Liver (tissue), 9 donors: ENCODE measurements around the gene WDR77. TPM values are rescaled to one million over a fixed set of nuclear protein-coding genes. Genes with fewer than 3 reads are reported as not detected.

Experiments used
- DNase-seq: peaks from one replicate; pipeline ENCODE4 v3.0.0-alpha.2; 2017; ENCODE audit warnings: low spot score
- H3K27ac ChIP-seq, 2 donors: one replicate each; pipeline ENCODE4 v1.7.0; 2013; ENCODE audit warnings: inconsistent platforms in 2 of 2, low read length in 2 of 2, control low read depth in 1 of 2, low read depth in 1 of 2, mild to moderate bottlenecking in 1 of 2
- H3K27me3 ChIP-seq, 4 donors: one replicate each; pipeline versions ENCODE4 v1.6.1 to v1.7.0; 2013; ENCODE audit warnings: low read length in 3 of 4, inconsistent platforms in 1 of 4, mild to moderate bottlenecking in 1 of 4, moderate library complexity in 1 of 4; ENCODE audit not compliant: control insufficient read depth in 4 of 4, insufficient read depth in 4 of 4
- H3K36me3 ChIP-seq, 4 donors: one replicate each; pipeline versions ENCODE4 v1.6.1 to v1.7.0; 2013; ENCODE audit warnings: low read length in 3 of 4, mild to moderate bottlenecking in 3 of 4, low read depth in 1 of 4, moderate library complexity in 1 of 4; ENCODE audit not compliant: control insufficient read depth in 4 of 4, insufficient read depth in 3 of 4
- H3K4me1 ChIP-seq, 4 donors: one replicate each; pipeline versions ENCODE4 v1.6.1 to v1.7.0; 2013; ENCODE audit warnings: low read length in 3 of 4, mild to moderate bottlenecking in 3 of 4, moderate library complexity in 1 of 4; ENCODE audit not compliant: control insufficient read depth in 4 of 4, insufficient read depth in 4 of 4
- H3K4me3 ChIP-seq, 3 donors: one replicate each; pipeline versions ENCODE4 v1.6.1 to v1.7.0; 2013; ENCODE audit warnings: low read length in 3 of 3, control low read depth in 1 of 3, low read depth in 1 of 3, mild to moderate bottlenecking in 1 of 3
- H3K9ac ChIP-seq, 2 donors: one replicate each; pipeline ENCODE4 v1.7.0; 2013; ENCODE audit warnings: low read length in 2 of 2, mild to moderate bottlenecking in 2 of 2, moderate library complexity in 2 of 2, control low read depth in 1 of 2, low read depth in 1 of 2
- H3K9me3 ChIP-seq, 4 donors: one replicate each; pipeline versions ENCODE4 v1.6.1 to v1.7.0; 2013; ENCODE audit warnings: low read length in 3 of 4; ENCODE audit not compliant: control insufficient read depth in 4 of 4
- EGR1 ChIP-seq, 2 donors: IDR thresholded peaks; 2 replicates each; pipeline ENCODE4 v1.6.1; 2016 to 2018; ENCODE audit warnings: antibody characterized with exemption in 2 of 2, low read depth in 2 of 2
- FOXA1 ChIP-seq: IDR thresholded peaks from 2 replicates; pipeline ENCODE4 v1.6.1; 2016; ENCODE audit warnings: antibody characterized with exemption
- FOXA2 ChIP-seq: IDR thresholded peaks from 2 replicates; pipeline ENCODE4 v1.6.1; 2016; ENCODE audit warnings: antibody characterized with exemption
- HNF4G ChIP-seq: IDR thresholded peaks from 2 replicates; pipeline ENCODE4 v1.6.1; 2016; ENCODE audit warnings: antibody characterized with exemption
- JUND ChIP-seq, 2 donors: IDR thresholded peaks; 2 replicates each; pipeline ENCODE4 v1.6.1; 2016; ENCODE audit warnings: antibody characterized with exemption in 2 of 2
- NR2F2 ChIP-seq: IDR thresholded peaks from 2 replicates; pipeline ENCODE4 v1.6.1; 2016; ENCODE audit warnings: antibody characterized with exemption
- RAD21 ChIP-seq, 2 donors: IDR thresholded peaks; 2 replicates each; pipeline ENCODE4 v1.6.1; 2016; ENCODE audit warnings: antibody characterized with exemption in 2 of 2, mild to moderate bottlenecking in 2 of 2
- RXRA ChIP-seq, 2 donors: IDR thresholded peaks; 2 replicates each; pipeline ENCODE4 v1.6.1; 2017 to 2018; ENCODE audit warnings: antibody characterized with exemption in 2 of 2, mild to moderate bottlenecking in 1 of 2
- SP1 ChIP-seq: IDR thresholded peaks from 2 replicates; pipeline ENCODE4 v1.6.1; 2018; ENCODE audit warnings: antibody characterized with exemption, mild to moderate bottlenecking
- TAF1 ChIP-seq: conservative IDR thresholded peaks from 2 replicates; pipeline ENCODE4 v1.6.1; 2016; ENCODE audit warnings: antibody characterized with exemption, mild to moderate bottlenecking
- YY1 ChIP-seq: IDR thresholded peaks from 2 replicates; pipeline ENCODE4 v1.6.1; 2016; ENCODE audit warnings: antibody characterized with exemption, mild to moderate bottlenecking
- WGBS: extraction: QIAGEN DNeasy Blood & Tissue Kit; methylation state at CpG from one replicate; pipeline ENCODE4 v1.1.7; 2013; 5-methylcytosine and 5-hydroxymethylcytosine counted together
- polyA plus RNA-seq, 2 donors: library from polyadenylated mRNA; stranded (reverse) in 1 of 2; unstranded in 1 of 2; fragments of 200-250 nt in 1 of 2; fragments of >200 nt in 1 of 2; fragmentation: Nextera tagmentation in 1 of 2; extraction: Ambion mirVana in 1 of 2; gene quantifications; one replicate each; pipeline versions ENCODE4 v1.2.1 to v1.2.3, GENCODE V29; 2013 to 2015
- total RNA-seq, 2 donors: library from RNA; depleted of rRNA; stranded (reverse); fragments of >200 nt; gene quantifications; one replicate each; pipeline ENCODE4 v1.2.3, GENCODE V29; 2014
- TF ChIP-seq, protein P1 (sequence below): IDR thresholded peaks from 2 replicates; pipeline ENCODE4 v1.6.1; 2016; ENCODE audit warnings: antibody characterized with exemption
- TF ChIP-seq, protein P2 (sequence below): IDR thresholded peaks from 2 replicates; pipeline ENCODE4 v1.6.1; 2016; ENCODE audit warnings: antibody characterized with exemption
- TF ChIP-seq, protein P3 (sequence below): IDR thresholded peaks from 2 replicates; pipeline ENCODE4 v1.6.1; 2016; ENCODE audit warnings: antibody characterized with exemption
- TF ChIP-seq, protein P4 (sequence below): IDR thresholded peaks from 2 replicates; pipeline ENCODE4 v1.6.1; 2016; ENCODE audit warnings: antibody characterized with exemption, mild to moderate bottlenecking
- donor health status: healthy.
- donor health status: healthy.
- donor health status: healthy.
- donor health status: healthy.
- donor health status: healthy.

WDR77 gene
- total and polyA plus RNA-seq, 4 donors = 12.7 to 25.3 (median 19.9) TPM

DNA sequence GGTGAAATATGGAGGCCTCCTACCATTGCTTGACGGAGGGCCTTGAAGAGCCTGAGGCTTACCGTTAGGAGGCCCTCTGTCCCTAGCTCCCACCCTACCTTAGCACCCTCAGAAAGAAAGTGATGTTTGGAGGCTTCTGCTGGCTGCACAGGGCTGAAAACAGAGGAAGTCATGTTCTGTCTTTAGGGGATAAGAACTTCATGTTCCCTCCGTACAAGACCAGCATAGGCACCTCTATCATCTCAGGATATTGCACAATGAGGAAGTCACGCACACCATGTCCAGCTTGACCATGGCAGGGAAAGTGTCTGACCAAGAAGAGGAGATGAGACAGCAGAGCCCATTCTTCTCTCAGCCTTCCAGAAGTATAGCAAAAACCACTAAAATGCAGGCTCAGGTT is 40.5 kb upstream of the WDR77 start:
- no peaks in the 10 kb centered on the region for H3K36me3 ChIP-seq
- H3K27me3 ChIP-seq = no peaks in the 10 kb centered on the region
- no peak overlapping the region for H3K4me3 ChIP-seq
- H3K9ac ChIP-seq = no peak overlapping the region
- H3K9me3 ChIP-seq = no peaks in the 10 kb centered on the region
- TF ChIP-seq TAF1 (no peak), NR2F2 (peak; percentile 46), RAD21 (IDR thresholded peaks at IDR 0.05) (peak in 1 of 2 donors; percentile 25), HNF4G (no peak), RXRA (IDR thresholded peaks at IDR 0.05) (peak in 1 of 2 donors; percentile 25), YY1 (peak; percentile 58), EGR1 (IDR thresholded peaks at IDR 0.05; ENCODE audit: low read depth in 2 of 2) (no peak), FOXA2 (no peak), SP1 (peak; percentile 82)
- TF ChIP-seq, protein P1, sequence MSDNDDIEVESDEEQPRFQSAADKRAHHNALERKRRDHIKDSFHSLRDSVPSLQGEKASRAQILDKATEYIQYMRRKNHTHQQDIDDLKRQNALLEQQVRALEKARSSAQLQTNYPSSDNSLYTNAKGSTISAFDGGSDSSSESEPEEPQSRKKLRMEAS = no peak
- TF ChIP-seq, protein P2, sequence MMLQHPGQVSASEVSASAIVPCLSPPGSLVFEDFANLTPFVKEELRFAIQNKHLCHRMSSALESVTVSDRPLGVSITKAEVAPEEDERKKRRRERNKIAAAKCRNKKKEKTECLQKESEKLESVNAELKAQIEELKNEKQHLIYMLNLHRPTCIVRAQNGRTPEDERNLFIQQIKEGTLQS = no peak
- no peak for DNase-seq
- H3K4me1 ChIP-seq = no peaks in the 10 kb centered on the region
- H3K27ac ChIP-seq = no peak overlapping the region
- WGBS = 73% methylated on average over 4 of the region's 4 CpGs

DNA sequence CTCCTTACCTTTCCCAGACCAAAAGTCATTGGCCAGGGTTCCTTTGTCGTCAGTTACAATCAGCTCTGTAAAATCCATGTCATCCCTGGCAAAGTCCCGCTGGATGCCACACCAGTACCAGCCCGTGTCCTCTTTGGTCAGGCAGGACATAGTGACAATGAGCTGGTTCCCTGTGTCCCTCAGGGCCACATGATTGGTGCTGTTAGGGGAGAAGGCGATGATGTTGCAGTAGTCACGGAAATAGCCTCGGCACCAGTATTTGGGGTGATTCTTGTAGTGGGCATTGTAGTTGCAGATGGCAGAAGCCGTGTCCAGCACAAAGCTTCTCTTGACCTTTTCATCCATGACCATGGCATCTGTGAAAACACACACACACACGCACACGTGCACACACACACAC is 39.6 kb upstream of the WDR77 start:
- DNase-seq = no peak
- H3K9ac ChIP-seq = no peak overlapping the region
- no peak overlapping the region for H3K27ac ChIP-seq
- H3K4me3 ChIP-seq = no peak overlapping the region
- 94% methylated on average over 9 of the region's 9 CpGs for WGBS
- H3K4me1 ChIP-seq = no peaks in the 10 kb centered on the region
- TF ChIP-seq, protein P3, sequence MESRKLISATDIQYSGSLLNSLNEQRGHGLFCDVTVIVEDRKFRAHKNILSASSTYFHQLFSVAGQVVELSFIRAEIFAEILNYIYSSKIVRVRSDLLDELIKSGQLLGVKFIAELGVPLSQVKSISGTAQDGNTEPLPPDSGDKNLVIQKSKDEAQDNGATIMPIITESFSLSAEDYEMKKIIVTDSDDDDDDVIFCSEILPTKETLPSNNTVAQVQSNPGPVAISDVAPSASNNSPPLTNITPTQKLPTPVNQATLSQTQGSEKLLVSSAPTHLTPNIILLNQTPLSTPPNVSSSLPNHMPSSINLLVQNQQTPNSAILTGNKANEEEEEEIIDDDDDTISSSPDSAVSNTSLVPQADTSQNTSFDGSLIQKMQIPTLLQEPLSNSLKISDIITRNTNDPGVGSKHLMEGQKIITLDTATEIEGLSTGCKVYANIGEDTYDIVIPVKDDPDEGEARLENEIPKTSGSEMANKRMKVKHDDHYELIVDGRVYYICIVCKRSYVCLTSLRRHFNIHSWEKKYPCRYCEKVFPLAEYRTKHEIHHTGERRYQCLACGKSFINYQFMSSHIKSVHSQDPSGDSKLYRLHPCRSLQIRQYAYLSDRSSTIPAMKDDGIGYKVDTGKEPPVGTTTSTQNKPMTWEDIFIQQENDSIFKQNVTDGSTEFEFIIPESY = no peak
- no peak for TF ChIP-seq JUND (IDR thresholded peaks at IDR 0.05)
- TF ChIP-seq EGR1 (IDR thresholded peaks at IDR 0.05; ENCODE audit: low read depth in 2 of 2) = no peak
- TF ChIP-seq TAF1 = no peak
- TF ChIP-seq, protein P4, sequence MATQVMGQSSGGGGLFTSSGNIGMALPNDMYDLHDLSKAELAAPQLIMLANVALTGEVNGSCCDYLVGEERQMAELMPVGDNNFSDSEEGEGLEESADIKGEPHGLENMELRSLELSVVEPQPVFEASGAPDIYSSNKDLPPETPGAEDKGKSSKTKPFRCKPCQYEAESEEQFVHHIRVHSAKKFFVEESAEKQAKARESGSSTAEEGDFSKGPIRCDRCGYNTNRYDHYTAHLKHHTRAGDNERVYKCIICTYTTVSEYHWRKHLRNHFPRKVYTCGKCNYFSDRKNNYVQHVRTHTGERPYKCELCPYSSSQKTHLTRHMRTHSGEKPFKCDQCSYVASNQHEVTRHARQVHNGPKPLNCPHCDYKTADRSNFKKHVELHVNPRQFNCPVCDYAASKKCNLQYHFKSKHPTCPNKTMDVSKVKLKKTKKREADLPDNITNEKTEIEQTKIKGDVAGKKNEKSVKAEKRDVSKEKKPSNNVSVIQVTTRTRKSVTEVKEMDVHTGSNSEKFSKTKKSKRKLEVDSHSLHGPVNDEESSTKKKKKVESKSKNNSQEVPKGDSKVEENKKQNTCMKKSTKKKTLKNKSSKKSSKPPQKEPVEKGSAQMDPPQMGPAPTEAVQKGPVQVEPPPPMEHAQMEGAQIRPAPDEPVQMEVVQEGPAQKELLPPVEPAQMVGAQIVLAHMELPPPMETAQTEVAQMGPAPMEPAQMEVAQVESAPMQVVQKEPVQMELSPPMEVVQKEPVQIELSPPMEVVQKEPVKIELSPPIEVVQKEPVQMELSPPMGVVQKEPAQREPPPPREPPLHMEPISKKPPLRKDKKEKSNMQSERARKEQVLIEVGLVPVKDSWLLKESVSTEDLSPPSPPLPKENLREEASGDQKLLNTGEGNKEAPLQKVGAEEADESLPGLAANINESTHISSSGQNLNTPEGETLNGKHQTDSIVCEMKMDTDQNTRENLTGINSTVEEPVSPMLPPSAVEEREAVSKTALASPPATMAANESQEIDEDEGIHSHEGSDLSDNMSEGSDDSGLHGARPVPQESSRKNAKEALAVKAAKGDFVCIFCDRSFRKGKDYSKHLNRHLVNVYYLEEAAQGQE = no peak
- no peak for TF ChIP-seq HNF4G
- TF ChIP-seq FOXA1 = no peak
- TF ChIP-seq, protein P1 = no peak
- TF ChIP-seq SP1 = no peak
- no peak for TF ChIP-seq NR2F2
- TF ChIP-seq RXRA (IDR thresholded peaks at IDR 0.05) = no peak
- no peak for TF ChIP-seq RAD21 (IDR thresholded peaks at IDR 0.05)
- no peaks in the 10 kb centered on the region for H3K27me3 ChIP-seq
- no peaks in the 10 kb centered on the region for H3K9me3 ChIP-seq
- H3K36me3 ChIP-seq = no peaks in the 10 kb centered on the region
